ENCODE data around the gene HIGD1A.

The HIGD1A gene

DNA sequence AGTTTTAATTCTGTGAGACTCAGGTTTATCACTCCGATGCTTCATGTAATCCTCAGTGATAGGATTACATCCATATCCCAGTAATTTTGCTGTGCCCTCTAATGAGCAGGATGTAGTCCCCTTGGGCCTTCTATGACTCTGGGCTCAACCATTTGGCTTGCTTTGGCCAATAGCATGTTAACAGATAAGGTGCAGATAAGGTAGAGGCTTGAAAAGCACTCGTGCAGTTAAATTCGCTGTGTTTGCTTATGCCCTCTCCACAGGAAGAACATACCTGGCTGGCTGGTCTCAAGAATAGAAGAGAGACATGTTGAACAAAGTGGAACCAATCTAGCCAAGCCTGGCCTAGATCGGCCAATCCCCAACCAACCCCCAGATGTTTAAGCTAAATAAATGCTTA is 51.3 kb downstream of the HIGD1A start:
- DNase-seq = no peak

DNA sequence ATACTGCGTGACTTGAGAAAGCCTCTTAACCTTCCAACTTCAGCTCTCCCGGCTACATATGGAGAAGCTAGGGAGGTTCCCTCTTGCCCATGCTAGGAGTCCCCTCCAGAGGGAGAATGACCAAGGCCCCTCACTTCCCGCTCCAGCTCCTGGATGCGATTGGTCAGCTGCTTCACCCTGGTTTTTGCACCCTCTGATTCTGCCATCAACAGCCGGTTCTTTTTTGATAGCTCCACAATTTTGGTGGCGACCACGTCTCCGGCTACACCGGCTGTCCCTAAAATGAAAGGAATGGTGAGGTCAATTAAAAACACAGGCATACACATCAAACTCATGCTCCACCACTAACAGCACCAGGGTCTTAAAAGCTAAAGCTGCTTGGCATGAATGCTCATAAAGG is 51.8 kb downstream of the HIGD1A start:
- no peak for DNase-seq

DNA sequence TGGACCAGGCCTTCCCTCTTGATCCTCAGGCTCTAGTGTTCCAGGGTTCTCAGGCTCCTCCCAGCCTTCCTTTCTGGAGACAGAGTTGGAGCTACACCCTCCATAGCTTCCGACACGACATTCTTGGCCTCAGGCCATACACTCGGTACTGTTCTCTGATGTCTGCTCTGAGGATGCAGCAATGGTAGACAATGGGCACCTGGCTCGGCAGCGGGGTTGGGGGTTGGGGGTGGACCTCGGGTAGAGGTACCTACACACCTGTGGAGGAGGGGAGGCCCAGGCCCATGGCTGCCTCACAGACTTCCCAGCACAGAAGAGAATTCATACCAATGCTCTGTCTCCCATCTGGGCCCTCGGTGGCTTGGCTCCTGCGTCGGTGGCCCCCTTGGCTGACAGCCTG is 52.7 kb downstream of the HIGD1A start:
- DNase-seq = no peak

DNA sequence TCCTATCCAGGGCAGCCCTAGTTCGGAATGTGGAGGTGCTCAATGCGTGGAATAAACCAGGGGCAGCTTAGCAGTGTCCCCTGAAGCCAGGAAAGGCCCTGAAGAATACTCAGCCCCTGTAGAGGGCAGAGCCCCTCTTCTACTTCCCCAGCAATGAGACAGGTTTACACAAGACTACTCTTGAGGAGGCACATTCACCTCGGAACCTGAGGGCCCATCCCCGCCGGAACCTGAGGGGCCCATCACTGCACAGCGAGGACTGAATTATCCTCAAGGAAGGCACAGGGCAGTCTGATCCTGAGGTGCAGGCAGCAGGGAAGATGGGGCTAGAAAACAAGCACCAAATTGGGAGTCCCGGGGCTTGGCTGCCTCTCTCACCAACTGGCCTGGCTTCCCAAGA is 53.5 kb downstream of the HIGD1A start:
- no peak for DNase-seq

DNA sequence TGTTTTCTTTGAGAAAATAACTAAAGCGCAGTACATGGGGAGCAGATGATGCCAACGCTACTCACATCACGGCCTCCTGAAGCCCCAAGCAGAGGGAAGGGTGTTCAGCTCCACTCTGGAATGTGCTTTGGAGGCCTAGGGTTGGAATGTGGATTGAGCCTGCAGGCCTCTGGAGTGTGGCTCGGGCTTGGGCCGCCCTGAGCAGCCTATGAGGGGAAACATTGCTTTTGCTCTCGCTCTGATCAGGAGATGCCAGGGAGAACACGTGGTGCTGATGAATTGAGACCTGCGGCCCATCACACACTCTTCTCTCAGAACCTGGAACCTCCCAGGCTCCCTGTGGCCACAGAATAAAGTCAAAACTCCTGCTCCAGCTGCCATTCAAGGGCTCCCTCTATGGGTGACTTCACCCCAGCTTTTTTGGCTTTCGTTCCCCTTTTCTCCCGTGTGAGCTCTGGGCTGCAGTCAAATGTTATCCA is 54.5 kb downstream of the HIGD1A start:
- DNase-seq = no peak

DNA sequence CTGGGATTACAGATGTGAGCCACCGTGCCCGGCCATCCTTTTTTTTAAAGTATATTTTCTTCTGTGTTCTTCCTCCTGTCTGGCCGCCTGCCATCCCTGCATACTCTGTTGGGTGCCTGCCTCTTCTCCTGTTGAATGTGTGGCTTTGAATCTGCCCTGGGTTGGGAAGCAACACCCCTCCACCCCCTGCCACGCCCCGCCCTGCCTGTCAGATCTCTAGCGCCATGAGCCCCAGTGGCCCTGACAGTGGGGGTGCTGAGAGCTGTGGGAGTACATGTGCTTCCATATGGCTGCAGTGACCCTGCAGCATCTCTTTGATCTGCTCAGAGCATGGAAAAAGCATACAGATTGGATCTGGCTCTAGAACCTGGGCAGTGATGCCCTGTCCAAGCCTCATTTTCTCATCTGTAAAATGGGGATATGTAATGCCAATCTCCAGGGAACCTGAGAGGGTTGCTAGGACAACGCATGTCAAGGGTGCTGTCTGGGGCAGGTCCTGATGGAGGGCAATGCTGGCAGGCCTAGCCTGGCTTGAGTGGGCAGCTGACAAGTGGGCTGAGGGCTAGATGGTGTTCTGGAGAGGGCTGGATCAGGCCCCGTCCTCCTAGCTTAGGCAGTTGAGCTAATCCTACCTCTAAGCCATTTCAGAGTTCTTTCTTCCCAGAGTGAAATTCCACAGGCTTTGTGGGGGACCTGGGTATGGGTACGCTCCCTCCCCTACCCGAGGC is 55.1 kb downstream of the HIGD1A start:
- DNase-seq = no peak

DNA sequence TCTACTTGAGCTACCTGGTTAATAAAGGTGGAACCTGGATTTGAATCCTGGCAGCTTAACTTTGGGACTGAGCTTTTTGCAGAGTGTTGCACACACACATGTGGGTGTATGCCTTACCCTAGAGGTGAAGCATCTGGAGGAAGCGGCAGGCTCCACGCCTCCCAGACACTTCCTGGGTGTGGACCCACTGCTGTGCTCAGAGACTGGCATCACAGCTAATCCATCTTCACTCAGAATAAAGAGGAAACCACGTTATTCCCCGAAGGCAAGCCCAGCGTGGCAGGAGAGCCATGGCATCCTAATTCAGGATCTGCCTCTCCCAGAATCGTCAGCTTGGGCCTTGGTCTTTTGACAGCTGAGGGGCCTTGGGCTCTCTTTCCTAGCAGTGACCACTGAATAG is 56.7 kb downstream of the HIGD1A start:
- peak; percentile 35 for DNase-seq

DNA sequence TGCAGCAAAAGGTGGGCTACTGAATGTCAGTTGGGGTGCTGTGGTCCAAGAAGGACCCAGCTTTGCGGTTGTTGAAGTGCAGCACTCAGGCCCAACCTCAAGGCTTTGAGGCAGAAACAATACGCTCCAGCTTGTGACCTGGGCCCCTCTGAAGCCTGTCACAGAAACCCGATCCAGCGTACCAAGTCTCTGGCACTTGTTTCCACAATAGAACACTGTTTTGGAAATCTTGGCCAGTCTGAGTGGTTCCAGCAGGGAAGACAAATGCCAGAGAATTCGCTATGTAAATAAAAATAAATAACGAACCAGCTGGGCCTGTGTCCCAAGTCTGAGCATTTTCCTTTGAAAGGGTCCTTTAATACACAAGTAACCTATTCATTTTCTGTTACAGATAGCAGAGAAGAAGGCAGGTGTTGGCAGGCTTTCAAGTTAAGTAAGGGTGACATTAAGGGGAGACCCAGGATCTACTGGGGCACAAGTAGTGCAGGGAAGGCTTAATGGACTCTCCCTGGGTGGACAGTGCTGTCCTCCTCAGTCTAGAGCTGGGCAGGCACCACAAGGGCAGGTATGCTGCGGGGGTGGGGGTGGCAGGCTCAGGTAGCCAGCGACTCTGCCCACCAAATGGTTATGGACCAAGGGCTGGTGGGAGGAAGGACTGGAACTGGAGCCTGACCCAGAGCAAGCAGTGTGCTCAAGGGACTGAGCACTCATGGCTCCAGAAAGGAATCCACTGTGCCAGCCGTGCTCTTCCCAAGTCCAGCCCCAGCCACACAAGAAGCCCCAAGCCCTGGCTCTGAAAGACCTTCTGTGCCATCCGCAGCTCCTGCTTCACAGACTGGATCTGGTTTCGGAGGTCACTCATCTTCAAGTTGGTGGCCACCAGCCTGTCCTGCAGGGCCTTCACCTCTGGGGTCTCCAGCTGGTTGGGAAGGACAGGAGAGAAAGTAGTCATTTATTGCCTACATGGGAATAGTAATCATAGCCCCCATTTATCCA is 57.5 kb downstream of the HIGD1A start:
- no peak for DNase-seq

DNA sequence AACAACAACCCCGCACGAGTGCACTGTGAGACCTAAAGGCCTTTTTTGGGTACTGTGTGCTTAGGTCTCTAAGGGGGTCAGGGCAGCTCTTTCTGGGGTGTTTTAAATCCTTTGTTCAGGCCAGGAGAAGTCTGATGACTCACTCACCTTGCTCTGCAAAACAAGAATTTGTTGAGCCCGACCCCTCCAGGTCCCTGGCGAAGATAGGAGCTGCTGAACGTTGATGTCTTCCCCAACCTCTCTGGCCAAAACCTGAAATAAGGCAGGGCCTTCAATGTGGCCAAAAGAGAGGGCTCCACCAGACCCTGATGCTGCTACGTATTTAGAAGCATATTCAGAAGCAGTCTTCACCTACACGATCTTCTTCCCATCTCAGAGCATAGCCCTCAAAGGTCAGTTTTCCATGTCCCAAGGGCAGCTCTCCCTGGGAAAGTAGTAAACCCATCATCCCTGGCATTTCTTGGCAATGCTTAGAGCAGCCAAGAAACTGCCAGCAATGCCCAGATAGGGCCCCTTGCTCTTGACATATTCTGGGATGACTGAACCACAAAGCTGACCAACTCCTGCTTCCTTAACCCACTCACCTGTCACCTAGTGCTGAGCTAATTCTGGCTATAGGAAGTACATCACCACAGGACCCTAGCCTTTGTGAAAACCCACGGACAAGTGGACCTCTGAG is 58.4 kb downstream of the HIGD1A start:
- DNase-seq = no peak

DNA sequence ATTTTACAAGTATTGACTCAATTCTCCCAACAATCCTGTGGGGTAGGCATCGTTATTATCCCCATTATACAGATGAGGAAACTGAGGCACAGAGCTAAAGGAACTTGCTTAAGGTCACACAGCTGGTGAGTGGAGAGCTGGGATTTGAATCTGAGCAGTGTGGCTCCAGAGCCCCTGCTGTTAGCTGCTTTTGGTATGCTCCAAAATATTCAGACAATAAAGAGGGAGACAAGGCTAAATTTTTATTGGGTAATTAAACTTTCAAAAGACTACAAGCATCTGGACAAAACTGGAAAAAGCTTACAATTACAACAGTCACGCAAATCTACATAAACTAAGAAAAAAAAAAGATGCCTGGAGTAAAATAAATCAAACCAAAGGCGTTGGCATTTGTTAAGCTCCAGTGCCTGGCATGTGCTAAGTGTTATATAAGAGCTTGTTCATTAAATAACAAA is 59.0 kb downstream of the HIGD1A start:
- DNase-seq = no peak

DNA sequence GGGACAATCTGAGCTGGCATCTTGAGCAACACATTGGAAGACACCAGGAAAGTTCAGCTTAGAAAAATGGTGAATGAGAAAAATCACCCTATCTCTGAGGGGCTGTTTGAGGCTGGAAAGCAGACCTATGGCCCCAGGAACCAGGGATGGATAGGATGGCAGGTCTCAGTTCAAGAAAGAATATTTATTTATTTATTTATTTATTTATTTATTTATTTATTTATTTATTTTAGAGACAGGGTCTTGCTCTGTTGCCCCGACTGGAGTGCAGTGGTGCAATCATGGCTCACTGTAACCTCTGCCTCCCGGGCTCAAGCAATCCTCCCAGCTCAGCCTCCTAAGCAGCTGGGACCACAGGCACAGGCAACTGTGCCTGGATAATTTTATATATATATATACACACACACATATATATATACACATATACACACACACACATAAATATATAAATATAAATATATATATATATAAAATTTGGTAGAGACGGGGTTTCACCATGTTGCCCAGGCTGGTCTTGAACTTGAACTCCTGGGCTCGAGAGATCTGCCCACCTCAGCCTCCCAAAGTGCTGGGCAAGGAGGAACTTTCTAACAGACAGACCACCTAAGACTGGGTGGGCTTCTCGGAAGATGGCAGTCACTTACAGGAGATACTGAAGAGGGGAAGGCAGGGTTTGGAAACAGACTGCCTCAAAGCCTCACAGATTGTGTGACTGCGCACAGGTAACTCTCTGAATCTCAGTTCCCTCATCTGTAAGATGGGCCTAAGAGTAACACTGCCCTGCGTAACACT is 60.9 kb downstream of the HIGD1A start:
- no peak for DNase-seq

DNA sequence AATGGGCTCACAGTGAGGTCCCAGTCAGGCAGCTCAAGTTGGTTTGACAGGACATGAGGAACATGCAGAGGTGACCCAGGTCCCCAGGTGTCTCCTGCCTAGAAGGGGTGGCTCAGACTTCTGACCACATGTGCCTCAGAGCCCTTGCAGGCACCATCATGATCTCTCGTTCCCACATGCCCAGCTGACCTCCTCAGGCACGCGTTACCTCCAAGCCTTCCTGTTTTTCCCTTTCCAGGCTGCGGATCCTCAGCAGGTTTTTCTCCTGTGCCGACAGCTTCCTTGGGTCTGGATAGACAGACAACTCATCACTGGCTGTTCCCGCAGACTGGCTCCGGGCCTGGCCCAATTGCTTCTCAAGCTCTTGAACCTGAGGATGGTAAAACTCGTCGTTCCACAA is 61.6 kb downstream of the HIGD1A start:
- DNase-seq = no peak

DNA sequence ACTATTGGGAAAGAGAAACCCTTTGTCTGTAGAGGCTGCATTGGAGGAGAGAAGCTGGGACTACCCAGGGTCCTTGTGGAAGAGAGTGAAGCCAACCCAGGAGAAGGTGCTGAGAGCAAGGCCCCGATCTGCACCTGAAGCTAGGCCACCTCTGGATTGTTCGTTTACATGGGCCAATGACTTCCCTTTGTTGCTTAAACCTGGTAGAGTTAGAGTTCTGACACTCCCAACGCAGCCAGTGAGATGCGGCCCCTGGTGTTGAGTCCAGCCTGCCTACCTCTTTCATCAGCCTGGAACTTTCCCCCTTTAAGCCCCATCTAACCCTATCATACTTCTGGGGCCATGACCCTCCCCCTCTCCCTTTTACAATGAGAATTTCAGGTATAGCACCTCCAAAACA is 62.0 kb downstream of the HIGD1A start:
- DNase-seq = no peak

DNA sequence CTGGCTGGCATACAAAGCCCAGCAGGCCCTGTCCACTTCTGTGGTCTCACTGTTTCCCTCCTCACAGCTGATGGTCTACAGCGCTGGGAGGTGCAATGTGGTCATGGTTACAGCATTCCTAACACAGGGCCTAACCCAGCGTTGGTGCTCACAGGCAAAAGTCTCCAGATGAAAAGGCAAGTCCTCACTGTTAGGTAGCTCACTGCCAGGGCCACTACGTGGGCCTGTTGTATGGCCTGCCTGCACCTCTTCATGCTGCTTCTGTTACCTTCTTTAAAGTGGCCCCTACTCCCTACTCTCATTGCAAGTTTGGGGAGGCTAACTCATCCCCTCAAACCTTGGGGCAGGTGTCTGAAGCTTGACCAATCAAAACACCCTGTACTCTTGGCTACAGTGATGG is 62.5 kb downstream of the HIGD1A start:
- DNase-seq = no peak

DNA sequence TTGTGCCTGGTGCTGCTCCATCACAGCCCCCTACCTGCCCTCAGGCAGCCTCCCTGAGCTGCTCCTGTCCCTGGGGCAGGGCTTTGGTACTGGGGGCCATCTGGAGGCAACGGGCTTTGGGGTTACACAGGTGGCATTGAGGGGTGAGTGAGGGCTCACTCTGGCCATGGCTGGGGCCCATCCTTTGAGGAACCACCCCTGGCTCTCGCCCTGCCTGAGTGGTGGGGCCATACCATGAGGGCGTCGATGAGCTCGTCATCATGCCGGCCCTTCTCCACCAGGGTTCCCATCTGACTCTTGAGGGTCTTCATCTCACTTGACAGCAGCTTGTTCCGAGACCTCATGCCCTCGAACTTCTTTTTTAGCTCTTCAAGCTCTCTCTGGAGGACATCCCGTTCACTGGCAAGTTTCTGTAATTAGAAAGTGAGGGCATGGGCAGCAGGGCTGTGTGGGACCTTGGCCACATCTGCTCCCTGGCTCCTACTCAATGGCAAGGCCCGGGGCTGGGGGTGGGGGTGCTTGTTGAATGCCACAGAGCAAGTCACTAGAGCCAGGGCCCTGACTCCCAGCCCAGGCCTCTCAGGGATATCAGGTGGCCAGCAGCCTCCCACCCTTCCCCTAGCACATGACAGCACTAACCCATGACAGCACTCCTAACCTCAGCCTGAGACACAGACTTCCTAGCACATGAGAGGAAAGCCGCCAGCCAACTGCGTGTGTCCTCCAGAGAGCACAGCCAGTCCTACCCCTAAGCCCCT is 64.7 kb downstream of the HIGD1A start:
- DNase-seq = no peak

DNA sequence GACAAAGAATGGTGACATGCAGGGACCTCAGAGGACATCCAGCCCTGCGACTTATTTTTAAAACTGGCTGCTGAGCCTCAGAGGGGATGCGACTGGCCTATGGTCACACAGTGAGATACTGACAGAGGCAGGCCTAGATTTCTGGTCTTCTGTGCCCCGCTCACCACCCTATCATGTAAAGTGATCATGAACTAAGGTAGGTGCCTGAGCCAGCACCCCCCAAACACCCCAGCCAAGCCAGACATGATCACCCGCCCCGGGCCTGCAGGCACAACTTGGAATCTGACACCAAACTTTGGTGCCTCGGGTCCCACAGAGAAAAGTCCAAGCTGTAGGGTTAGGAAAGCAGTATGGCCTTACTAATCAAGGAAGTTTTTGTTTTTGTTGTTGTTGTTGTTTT is 67.8 kb downstream of the HIGD1A start:
- no peak for DNase-seq

DNA sequence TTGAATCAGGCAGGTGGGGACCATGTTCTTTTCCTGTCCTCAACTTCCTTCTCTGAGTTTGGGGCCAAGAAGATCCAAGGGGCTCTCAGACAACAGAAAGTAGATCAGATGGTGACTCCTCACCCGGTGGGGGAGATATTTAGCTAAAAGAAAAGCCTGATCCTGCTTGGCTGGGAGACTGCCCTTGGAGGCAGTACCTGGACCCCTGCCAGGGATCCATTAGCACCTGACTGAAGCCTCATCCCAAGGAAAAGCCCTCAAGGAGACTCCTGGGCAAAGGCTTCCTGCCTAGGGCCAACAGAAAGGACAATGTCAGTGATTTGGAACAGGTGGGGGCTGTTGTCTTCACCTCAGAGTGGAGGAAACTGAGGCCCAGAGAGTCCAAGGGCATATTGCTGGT is 68.2 kb downstream of the HIGD1A start:
- no peak for DNase-seq

DNA sequence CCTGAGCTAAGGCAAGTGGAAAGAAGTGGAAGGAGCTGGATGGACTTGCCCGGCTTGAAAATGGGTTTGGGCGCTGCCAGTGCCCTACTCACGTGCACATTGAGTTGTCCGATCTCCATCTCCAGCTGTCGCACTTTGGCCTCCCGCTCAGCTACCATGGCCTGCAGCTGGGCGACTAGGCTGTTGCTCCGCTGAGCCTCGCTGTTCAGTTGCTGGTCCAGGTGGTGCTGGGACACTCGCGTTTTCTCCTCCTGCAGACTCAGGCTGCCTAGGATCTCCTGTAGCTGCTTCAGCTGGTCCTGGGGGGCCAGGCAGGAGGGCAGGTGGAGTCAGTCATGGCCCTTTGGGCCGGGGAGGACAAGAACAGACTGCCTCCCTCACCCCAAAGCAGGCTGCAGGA is 68.7 kb downstream of the HIGD1A start:
- no peak for DNase-seq

DNA sequence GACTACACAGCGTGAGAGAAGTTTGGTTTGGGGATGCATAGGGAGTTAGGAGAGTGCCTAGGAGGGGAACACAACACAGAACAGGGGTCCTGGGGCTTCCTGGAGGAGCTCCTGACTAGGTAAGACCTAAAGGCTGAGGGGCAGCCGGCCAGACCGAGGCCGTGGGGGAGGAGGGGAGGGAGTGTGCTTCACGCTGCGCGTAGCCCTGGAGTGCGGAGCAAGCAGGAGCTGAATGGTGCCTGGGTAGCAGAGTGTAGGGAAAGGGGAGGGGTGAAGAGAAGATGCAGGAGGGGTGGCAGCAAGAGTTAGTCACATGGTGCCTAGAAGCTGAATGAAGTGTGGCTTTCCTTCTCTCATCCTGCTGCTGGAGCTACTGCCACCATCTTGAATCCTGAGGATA is 69.3 kb downstream of the HIGD1A start:
- no peak for DNase-seq

DNA sequence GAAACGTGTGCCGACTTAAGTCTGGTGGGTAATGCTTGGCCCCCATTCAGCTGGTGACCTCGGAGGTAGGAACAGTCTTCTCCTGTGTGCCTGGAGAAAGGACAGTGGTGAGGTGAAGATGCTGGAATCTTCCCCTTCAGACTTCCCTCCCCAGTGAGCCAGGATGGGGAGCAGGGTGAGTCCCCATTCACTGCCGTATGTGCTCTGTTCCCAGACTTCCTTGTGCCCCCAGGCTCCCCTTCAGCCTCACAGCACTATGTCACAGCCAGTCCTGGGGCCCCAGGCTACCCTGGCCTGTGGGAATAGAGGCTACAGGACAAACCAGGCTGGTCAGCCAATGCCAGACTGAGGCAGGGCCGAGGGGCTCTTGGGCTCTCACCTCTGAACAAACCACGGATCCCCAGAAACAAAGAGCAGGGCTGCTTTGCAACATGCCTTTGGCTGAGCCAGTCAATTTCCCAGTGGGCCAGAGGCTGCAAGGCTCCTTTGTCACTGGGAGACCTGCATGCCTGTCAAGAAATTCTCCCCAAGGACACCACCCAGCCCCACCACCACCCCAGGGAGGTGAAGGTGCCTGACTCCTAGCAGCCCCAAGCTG is 69.9 kb downstream of the HIGD1A start:
- no peak for DNase-seq

DNA sequence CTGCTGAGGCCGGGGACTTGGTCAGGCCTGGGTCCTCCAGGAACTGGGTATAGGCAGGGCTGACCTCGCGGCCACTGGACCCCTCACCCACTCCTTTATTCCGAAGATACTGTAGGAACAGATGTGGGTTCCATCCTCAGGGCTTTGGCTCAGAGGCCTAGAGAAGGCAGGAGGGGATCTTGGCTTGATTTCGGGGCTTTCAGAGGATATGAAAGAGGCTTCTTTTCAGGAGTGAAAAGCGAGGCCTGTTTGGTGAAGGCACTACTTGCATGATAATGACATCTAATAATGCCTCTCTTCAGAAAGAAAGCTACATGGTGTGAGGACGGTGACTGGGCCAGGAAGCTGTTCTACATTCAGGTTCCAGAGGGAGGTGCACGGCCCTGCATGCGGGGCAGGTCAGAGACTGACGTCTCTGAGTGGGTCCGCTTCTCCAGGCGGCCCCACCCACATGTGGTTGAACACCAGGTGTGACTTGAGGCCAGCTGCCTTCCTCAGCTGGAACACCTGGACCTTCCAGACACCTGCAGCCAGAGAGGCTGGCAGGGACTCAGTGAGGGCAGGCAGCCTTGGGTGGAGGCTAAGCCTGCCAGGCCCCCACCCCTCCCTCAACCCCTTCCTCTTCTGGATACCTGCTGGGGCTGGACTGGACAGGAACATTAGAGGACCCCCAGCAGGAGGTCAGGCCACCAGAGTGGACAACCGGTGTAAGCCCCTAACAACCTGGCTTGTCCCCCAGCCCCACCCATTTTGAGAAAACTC is 70.6 kb downstream of the HIGD1A start:
- DNase-seq = no peak

Measured in activated CD4-positive, CD25-positive, alpha-beta regulatory T cell treated with anti-CD3 and anti-CD28 coated beads, Interleukin-2, amount 50 U/mL, for 72 hours (primary cell).